ENCODE measurements around the gene FASN. TPM values are rescaled to one million over a fixed set of nuclear protein-coding genes. Genes with fewer than 3 reads are reported as not detected.

The FASN gene
- total and polyA plus RNA-seq, 2 of the 13 experiments (the other 11 are each of a cell fraction or from before 2014, with no cell fraction given): 51.7 to 101 TPM

GRCh38 chr17:82058230-82058854 is 39.7 kb downstream of the FASN start:
- intact Hi-C loops (cut with micrococcal nuclease; ENCODE audit: unreplicated experiment) (no loop called here), in situ Hi-C loops (cut with HindIII; ENCODE audit: extremely low pct_ligation_motif_present, low pct_unique_long_range_greater_than_20kb) (no loop called here)
- peaks cover 48 to 75% of the 10 kb centered on the region in 2 experiments for H3K36me3 ChIP-seq (replicated peaks in 1 of 2; ENCODE audit: control insufficient read depth in 1 of 2, insufficient read depth in 2 of 2, low read length in 2 of 2)
- peak overlapping the region; percentile 91 for H3K27ac ChIP-seq (ENCODE audit: extremely low read length, insufficient read depth, low read length)
- ChIA-PET POLR2A (interaction anchor here (1.0 to 1.7 kb wide), 3 partner anchors 21 to 44 kb away, joined by 4 to 6 read pairs (median 4); partner anchors contain the start of gene DCXR), CTCF (ENCODE audit: low intra/inter-chr PET ratio, low total read pairs) (no interaction called here)
- H3K79me2 ChIP-seq (ENCODE audit: insufficient read depth, low read length): peaks cover 4% of the 10 kb centered on the region
- H4K20me1 ChIP-seq (ENCODE audit: insufficient read depth, low read length): no peaks in the 10 kb centered on the region
- no peaks in the 10 kb centered on the region for H3K27me3 ChIP-seq (ENCODE audit: control insufficient read depth in 1 of 2, insufficient read depth in 2 of 2, low read length in 2 of 2)
- BruUV-seq (replicated peaks): no TSS peak
- no peaks in the 10 kb centered on the region for H3K9me3 ChIP-seq (ENCODE audit: low read length)
- no peak for FAIRE-seq
- WGBS (ENCODE audit: low lambda C conversion rate): 99% methylated on average over 14 of the region's 17 CpGs
- no peak for ATAC-seq
- H3K4me1 ChIP-seq (ENCODE audit: insufficient read depth, low read length): peaks cover 42% of the 10 kb centered on the region
- H2AFZ ChIP-seq (ENCODE audit: low read length): no peak overlapping the region
- no peak for DNase-seq (ENCODE audit: low spot score)
- peak overlapping the region; percentile 5; the same call in 1 of the 2 replicates for H3K9ac ChIP-seq (ENCODE audit: insufficient read depth, low read depth, low read length)
- no peak overlapping the region for H3K4me3 ChIP-seq (replicated peaks in 1 of 3; ENCODE audit: insufficient read depth in 1 of 3, low read depth in 2 of 3, low read length in 3 of 3)
- H3K4me2 ChIP-seq (ENCODE audit: low read depth, low read length): no peak overlapping the region
- 0 out of 2 replicates have a peak, but pooled peaks have one; percentile 38 for TF ChIP-seq ZBTB42 (CRISPR knock-in tag; IDR thresholded peaks at IDR 0.05)
- no peak for TF ChIP-seq REXO4 (CRISPR knock-in tag; IDR thresholded peaks at IDR 0.05; ENCODE audit: borderline replicate concordance)
- no peak for TF ChIP-seq ZBED4 (CRISPR knock-in tag; IDR thresholded peaks at IDR 0.05; ENCODE audit: borderline replicate concordance)
- TF ChIP-seq GATAD1 (CRISPR knock-in tag; IDR thresholded peaks at IDR 0.05): no peak
- peak; percentile 82 for TF ChIP-seq RBFOX2 (IDR thresholded peaks at IDR 0.05; ENCODE audit: low read depth, low read length)
- TF ChIP-seq BRD4 (CRISPR knock-in tag; IDR thresholded peaks at IDR 0.05): 0 out of 2 replicates have a peak, but pooled peaks have one; percentile 41
- TF ChIP-seq RFX1 (IDR thresholded peaks at IDR 0.05): no peak
- TF ChIP-seq ZC3H13 (CRISPR knock-in tag; IDR thresholded peaks at IDR 0.05): peak; percentile 17; the same call in 1 of the 2 replicates
- no peak for TF ChIP-seq ZNF674 (CRISPR knock-in tag; IDR thresholded peaks at IDR 0.05; ENCODE audit: low read depth)
- 0 out of 2 replicates have a peak, but pooled peaks have one; percentile 36 for TF ChIP-seq ZNF552 (CRISPR knock-in tag; IDR thresholded peaks at IDR 0.05; ENCODE audit: borderline replicate concordance)
- TF ChIP-seq SOX5 (CRISPR knock-in tag; IDR thresholded peaks at IDR 0.05; ENCODE audit: borderline replicate concordance): no peak
- peak; percentile 85 for TF ChIP-seq AGO2 (optimal IDR thresholded peaks at IDR 0.05; ENCODE audit: low read depth, low read length)
- peak; percentile 80 for TF ChIP-seq HNRNPL (IDR thresholded peaks at IDR 0.05; ENCODE audit: low read depth, low read length)
- no peak for TF ChIP-seq DRAP1 (CRISPR knock-in tag; IDR thresholded peaks at IDR 0.05)
- TF ChIP-seq, protein P1, sequence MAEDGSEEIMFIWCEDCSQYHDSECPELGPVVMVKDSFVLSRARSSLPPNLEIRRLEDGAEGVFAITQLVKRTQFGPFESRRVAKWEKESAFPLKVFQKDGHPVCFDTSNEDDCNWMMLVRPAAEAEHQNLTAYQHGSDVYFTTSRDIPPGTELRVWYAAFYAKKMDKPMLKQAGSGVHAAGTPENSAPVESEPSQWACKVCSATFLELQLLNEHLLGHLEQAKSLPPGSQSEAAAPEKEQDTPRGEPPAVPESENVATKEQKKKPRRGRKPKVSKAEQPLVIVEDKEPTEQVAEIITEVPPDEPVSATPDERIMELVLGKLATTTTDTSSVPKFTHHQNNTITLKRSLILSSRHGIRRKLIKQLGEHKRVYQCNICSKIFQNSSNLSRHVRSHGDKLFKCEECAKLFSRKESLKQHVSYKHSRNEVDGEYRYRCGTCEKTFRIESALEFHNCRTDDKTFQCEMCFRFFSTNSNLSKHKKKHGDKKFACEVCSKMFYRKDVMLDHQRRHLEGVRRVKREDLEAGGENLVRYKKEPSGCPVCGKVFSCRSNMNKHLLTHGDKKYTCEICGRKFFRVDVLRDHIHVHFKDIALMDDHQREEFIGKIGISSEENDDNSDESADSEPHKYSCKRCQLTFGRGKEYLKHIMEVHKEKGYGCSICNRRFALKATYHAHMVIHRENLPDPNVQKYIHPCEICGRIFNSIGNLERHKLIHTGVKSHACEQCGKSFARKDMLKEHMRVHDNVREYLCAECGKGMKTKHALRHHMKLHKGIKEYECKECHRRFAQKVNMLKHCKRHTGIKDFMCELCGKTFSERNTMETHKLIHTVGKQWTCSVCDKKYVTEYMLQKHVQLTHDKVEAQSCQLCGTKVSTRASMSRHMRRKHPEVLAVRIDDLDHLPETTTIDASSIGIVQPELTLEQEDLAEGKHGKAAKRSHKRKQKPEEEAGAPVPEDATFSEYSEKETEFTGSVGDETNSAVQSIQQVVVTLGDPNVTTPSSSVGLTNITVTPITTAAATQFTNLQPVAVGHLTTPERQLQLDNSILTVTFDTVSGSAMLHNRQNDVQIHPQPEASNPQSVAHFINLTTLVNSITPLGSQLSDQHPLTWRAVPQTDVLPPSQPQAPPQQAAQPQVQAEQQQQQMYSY (CRISPR knock-in tag; IDR thresholded peaks at IDR 0.05): no peak
- 0 out of 2 replicates have a peak, but pooled peaks have one; percentile 13 for TF ChIP-seq KDM2A (CRISPR knock-in tag; IDR thresholded peaks at IDR 0.05; ENCODE audit: borderline replicate concordance, low read depth)

Measured in HepG2 (cell line).